GM12878 (cell line): Measurements from ENCODE around the gene ADCY5. TPM values are rescaled to one million over a fixed set of nuclear protein-coding genes. Genes with fewer than 3 reads are reported as not detected.

Experiments used
- ATAC-seq: fragments of 200-7000 bp; cut with Tn5 transposase; 3 replicates; pipeline ENCODE4 v1.9.1; 2020; ENCODE audit warnings: mild to moderate bottlenecking, moderate library complexity
- BruUV-seq: library from RNA; stranded (reverse); fragments of 400-500 nt; replicated peaks from 2 replicates; lab custom pipeline; 2021; lab: Mats Ljungman, UMichigan
- CTCF ChIA-PET: fragments of 300-600 bp; sonication (Branson Sonifier 250); formaldehyde crosslinking; extraction: SDS; loops from one replicate; lab custom pipeline; 2021; ENCODE audit warnings: inconsistent platforms; lab: Yijun Ruan, JAX
- POLR2A ChIA-PET: fragments of 350-600 bp; formaldehyde crosslinking; extraction: SDS; loops from one replicate; lab custom pipeline; 2021; ENCODE audit warnings: inconsistent platforms; lab: Charles Lee
- RAD21 ChIA-PET: fragments of 300-600 bp; sonication (Branson Sonifier 250); formaldehyde crosslinking; loops from one replicate; lab custom pipeline; 2023; ENCODE audit warnings: antibody characterized with exemption; ENCODE audit not compliant: unreplicated experiment; lab: Charles Lee
- SMC1A ChIA-PET: fragments of 300-600 bp; sonication (Branson Sonifier 250); formaldehyde crosslinking; loops from one replicate; lab custom pipeline; 2023; ENCODE audit not compliant: unreplicated experiment, uncharacterized antibody; lab: Charles Lee
- DNase-seq: peaks from one replicate; pipeline ENCODE4 v3.0.0-alpha.2; 2011; ENCODE audit warnings: low read depth, low spot score
- FAIRE-seq: peaks from 3 replicates; lab custom pipeline; 2011; peaks lifted over from hg19 to GRCh38; lab: Jason Lieb, UNC
- H2AFZ ChIP-seq: 2 replicates; pipeline ENCODE4 v1.6.0; 2011; ENCODE audit warnings: low read depth, low read length, control low read depth; ENCODE audit not compliant: control insufficient read depth
- H3K27ac ChIP-seq: 2 replicates; pipeline ENCODE4 v1.5.1; 2011; ENCODE audit warnings: control low read depth; ENCODE audit not compliant: control insufficient read depth, insufficient read depth
- H3K27me3 ChIP-seq, 2 experiments: replicated peaks in 1 of 2; 2 replicates each; pipeline versions ENCODE4 v1.6.0 to v1.6.1; 2011; ENCODE audit warnings: low read length in 1 of 2; ENCODE audit not compliant: control insufficient read depth in 2 of 2, insufficient read depth in 2 of 2
- H3K36me3 ChIP-seq, 2 experiments: 2 replicates each; pipeline ENCODE4 v1.5.1; 2011; ENCODE audit warnings: low read length in 1 of 2; ENCODE audit not compliant: control insufficient read depth in 2 of 2, insufficient read depth in 2 of 2
- H3K4me1 ChIP-seq: 2 replicates; pipeline ENCODE4 v1.6.1; 2011; ENCODE audit warnings: mild to moderate bottlenecking, low read length, moderate library complexity, mixed read lengths; ENCODE audit not compliant: control insufficient read depth, insufficient read depth
- H3K4me2 ChIP-seq: 2 replicates; pipeline ENCODE4 v1.6.0; 2011; ENCODE audit warnings: control low read depth; ENCODE audit not compliant: control insufficient read depth, insufficient read depth
- H3K4me3 ChIP-seq: fragments of 200-600 bp; sonication (generic); 2 replicates; pipeline ENCODE4 v1.5.1; 2016
- H3K79me2 ChIP-seq: 2 replicates; pipeline ENCODE4 v1.6.0; 2011; ENCODE audit warnings: low read length; ENCODE audit not compliant: control insufficient read depth, insufficient read depth
- H3K9ac ChIP-seq: 2 replicates; pipeline ENCODE4 v1.8.0; 2011; ENCODE audit warnings: low read length, control low read depth, mixed read lengths; ENCODE audit not compliant: control insufficient read depth, insufficient read depth
- H3K9me3 ChIP-seq: replicated peaks from 3 replicates; pipeline ENCODE4 v1.5.1; 2011; ENCODE audit warnings: mild to moderate bottlenecking, low read length; ENCODE audit not compliant: control insufficient read depth, insufficient read depth
- H4K20me1 ChIP-seq: 2 replicates; pipeline ENCODE4 v1.6.0; 2011; ENCODE audit not compliant: control insufficient read depth, insufficient read depth
- ATF2 ChIP-seq: IDR thresholded peaks from 2 replicates; pipeline ENCODE4 v1.6.1; 2012; ENCODE audit warnings: low read length, inconsistent platforms
- BHLHE40 ChIP-seq, 2 experiments: fragments of 450-650 bp in 1 of 2; IDR thresholded peaks; 2 replicates each; pipeline ENCODE4 v1.6.1; 2011 to 2017; ENCODE audit warnings: low read depth in 2 of 2, borderline replicate concordance in 1 of 2, improper control_type of control experiment in 1 of 2, low read length in 1 of 2, mild to moderate bottlenecking in 1 of 2
- CBX3 ChIP-seq: fragments of 200-600 bp; sonication (generic); IDR thresholded peaks from 2 replicates; pipeline ENCODE4 v1.6.1; 2016; ENCODE audit warnings: low read depth, borderline replicate concordance
- EP300 ChIP-seq, 2 experiments: fragments of 150-350 bp in 1 of 2; IDR thresholded peaks; 2 replicates each; pipeline ENCODE4 v1.6.1; 2011 to 2012; ENCODE audit warnings: low read depth in 2 of 2, low read length in 2 of 2, borderline replicate concordance in 1 of 2, improper control_type of control experiment in 1 of 2, inconsistent platforms in 1 of 2; ENCODE audit not compliant: control insufficient read depth in 1 of 2
- IRF4 ChIP-seq: IDR thresholded peaks from 2 replicates; pipeline ENCODE4 v1.6.1; 2011; ENCODE audit warnings: low read depth, low read length
- NFIC ChIP-seq: IDR thresholded peaks from 2 replicates; pipeline ENCODE4 v1.6.1; 2012; ENCODE audit warnings: low read depth, mild to moderate bottlenecking, inconsistent platforms, low read length, moderate library complexity
- POLR2AphosphoS2 ChIP-seq: IDR thresholded peaks from 2 replicates; pipeline ENCODE4 v1.6.1; 2011; ENCODE audit warnings: low read depth, mild to moderate bottlenecking, low read length, improper control_type of control experiment, moderate library complexity
- ZNF24 ChIP-seq: fragments of 450-650 bp; IDR thresholded peaks from 2 replicates; pipeline ENCODE4 v1.6.1; 2017; ENCODE audit warnings: antibody characterized with exemption, mild to moderate bottlenecking
- WGBS: methylation state at CpG from one replicate; pipeline ENCODE4 v1.1.6; 2016; ENCODE audit warnings: low lambda C conversion rate; ENCODE audit not compliant: insufficient replicate concordance, insufficient coverage; ENCODE audit errors: missing lambda C conversion rate; 5-methylcytosine and 5-hydroxymethylcytosine counted together
- in situ Hi-C: fragments of 300-500 bp; cut with MboI; formaldehyde crosslinking; loops from 9 replicates; pipeline ENCODE4 v1.14.3; 2018; ENCODE audit warnings: mixed read lengths
- intact Hi-C: fragments of 100-400 bp; cut with micrococcal nuclease; formaldehyde crosslinking; loops from one replicate; pipeline ENCODE4 v1.14.2; 2022; ENCODE audit not compliant: unreplicated experiment
- polyA plus RNA-seq, 11 experiments: library from polyadenylated mRNA; depleted of rRNA in 4 of 11; unstranded in 6 of 11; stranded (reverse) in 5 of 11; fragments of >200 nt; fragmentation: Nextera tagmentation in 4 of 11; fragmentation: Illumina TruSeq in 1 of 11; extraction: Ambion mirVana in 4 of 11; extraction: Trizol in 1 of 11; gene quantifications; 1 replicate in 1 of 11; 2 replicates in 10 of 11; pipeline versions ENCODE4 v1.2.1 to v1.2.3, GENCODE V29; 2011 to 2016; ENCODE audit warnings: inconsistent platforms in 2 of 11, missing spikeins in 2 of 11, low read depth in 1 of 11
- total RNA-seq, 4 experiments: library from RNA; depleted of rRNA in 3 of 4; stranded (reverse); fragments of >200 nt in 3 of 4; fragmentation: Illumina TruSeq in 1 of 4; extraction: Trizol in 1 of 4; gene quantifications; 2 replicates each; pipeline versions ENCODE4 v1.2.1 to v1.2.3, GENCODE V29; 2013 to 2021

The ADCY5 gene
- total and polyA plus RNA-seq, 10 of the 15 experiments (the other 5 are each of a cell fraction or from before 2014, with no cell fraction given): under 0.01 to 0.24 (median 0.02) TPM; not detected in 4

- SMC1A ChIA-PET: no interaction called here
- no peak overlapping the region for H3K4me2 ChIP-seq
- no peaks in the 10 kb centered on the region for H3K9me3 ChIP-seq
- FAIRE-seq: no peak
- no peak overlapping the region for H3K27ac ChIP-seq
- no TSS peak for BruUV-seq
- in situ Hi-C loops (no loop called here), intact Hi-C loops (no loop called here)
- H3K4me3 ChIP-seq: no peak overlapping the region
- TF ChIP-seq POLR2AphosphoS2 (no peak), BHLHE40 (IDR thresholded peaks at IDR 0.05; ENCODE audit: borderline replicate concordance in 1 of 2, low read depth in 2 of 2, low read length in 1 of 2) (no peak), CBX3 (no peak), NFIC (no peak), EP300 (IDR thresholded peaks at IDR 0.05; ENCODE audit: borderline replicate concordance in 1 of 2, control insufficient read depth in 1 of 2, low read depth in 2 of 2, low read length in 2 of 2) (no peak), IRF4 (no peak), ZNF24 (no peak), ATF2 (no peak)
- RAD21 ChIA-PET: interaction anchor here (1.1 kb wide), 1 partner anchor 80 kb away, joined by 3 read pairs; no protein-coding TSS in a partner anchor
- no peaks in the 10 kb centered on the region for H4K20me1 ChIP-seq
- no peak for DNase-seq
- POLR2A ChIA-PET: no interaction called here
- no peak overlapping the region for H3K9ac ChIP-seq
- peaks cover 0 to 1% of the 10 kb centered on the region in 2 experiments; a peak in 3 of 4 replicates for H3K27me3 ChIP-seq
- H2AFZ ChIP-seq: no peak overlapping the region
- WGBS: 10% methylated on average over 7 of the region's 7 CpGs
- no peak for ATAC-seq
- no peaks in the 10 kb centered on the region for H3K79me2 ChIP-seq
- H3K4me1 ChIP-seq: no peaks in the 10 kb centered on the region
- H3K36me3 ChIP-seq: no peaks in the 10 kb centered on the region
- CTCF ChIA-PET: interaction anchor here (0.6 to 1.1 kb wide), 2 partner anchors 43 to 146 kb away, joined by 3 read pairs; no protein-coding TSS in a partner anchor
Observed at GRCh38 chr3:123464211-123464610, 15.3 kb upstream of the ADCY5 start.
